CD4-positive, alpha-beta T cell treated with Interleukin-2 at 100 ng/mL for 4 hours (primary cell): ENCODE results near the gene EXD2.
"Not testable (repeated sequence)": the region's sequence is repeated elsewhere in the genome, so short reads cannot be mapped to it uniquely, and the experiment has no call there.

Source experiments
- DNase-seq: peaks from one replicate; pipeline ENCODE4 v3.0.0-alpha.2; 2020; ENCODE audit warnings: low spot score

The EXD2 gene

DNA sequence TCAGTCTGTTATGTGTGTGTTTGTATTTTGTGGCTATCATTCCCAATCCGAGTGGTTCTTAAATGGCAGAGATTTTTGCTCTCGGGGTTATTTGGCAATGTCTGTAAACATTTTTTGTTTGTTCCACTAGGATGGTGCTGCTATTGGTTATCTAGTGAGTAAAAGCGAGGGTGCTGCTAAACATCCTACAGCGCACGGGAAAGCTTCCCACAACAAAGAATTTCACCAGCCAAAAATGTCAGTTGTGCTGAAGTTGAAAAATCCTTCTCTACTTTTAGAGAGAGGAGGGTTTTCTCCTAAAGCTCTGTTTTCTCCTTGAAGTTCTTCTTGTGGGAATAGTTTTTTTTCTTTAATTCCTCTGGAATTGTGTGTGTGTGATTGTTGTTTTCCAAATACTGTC is 2.4 kb downstream of the EXD2 start:
- no peak for DNase-seq

DNA sequence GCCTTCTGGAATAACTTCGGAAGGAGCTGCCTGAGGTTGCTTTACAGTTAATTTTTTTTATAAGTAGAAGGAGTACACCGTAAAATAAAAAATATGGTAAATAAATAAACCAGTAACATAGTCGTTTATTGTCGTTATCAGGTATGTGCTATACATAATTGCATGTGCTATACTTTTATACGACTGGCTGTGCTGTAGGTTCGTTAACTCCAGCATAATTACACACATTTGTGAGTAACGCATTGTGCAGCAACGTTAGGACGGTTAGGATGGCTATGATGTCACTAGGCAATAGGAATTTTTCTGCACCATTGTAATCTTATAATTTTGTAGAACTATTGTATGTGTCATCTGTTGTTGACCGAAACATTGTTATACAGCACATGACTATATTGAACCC is 8.5 kb downstream of the EXD2 start:
- DNase-seq: no peak

DNA sequence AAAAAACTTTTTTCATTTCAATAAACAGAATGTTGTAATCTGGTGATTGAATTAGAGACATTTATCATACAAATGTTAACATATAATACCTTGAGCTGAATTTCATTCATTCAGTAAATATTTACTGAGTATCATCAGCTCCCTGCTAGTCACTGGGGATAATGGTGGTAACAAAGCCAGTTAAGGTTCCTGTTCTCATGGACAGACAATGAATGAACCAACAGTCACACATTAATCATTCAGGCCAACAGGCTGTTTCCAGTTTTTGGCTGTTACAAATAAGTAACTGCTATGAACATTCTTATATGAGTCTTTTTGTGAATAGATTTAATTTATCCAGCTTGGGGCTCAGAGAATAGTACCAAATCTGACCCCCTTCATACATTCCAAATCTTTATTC is 13.5 kb downstream of the EXD2 start:
- DNase-seq: no peak

DNA sequence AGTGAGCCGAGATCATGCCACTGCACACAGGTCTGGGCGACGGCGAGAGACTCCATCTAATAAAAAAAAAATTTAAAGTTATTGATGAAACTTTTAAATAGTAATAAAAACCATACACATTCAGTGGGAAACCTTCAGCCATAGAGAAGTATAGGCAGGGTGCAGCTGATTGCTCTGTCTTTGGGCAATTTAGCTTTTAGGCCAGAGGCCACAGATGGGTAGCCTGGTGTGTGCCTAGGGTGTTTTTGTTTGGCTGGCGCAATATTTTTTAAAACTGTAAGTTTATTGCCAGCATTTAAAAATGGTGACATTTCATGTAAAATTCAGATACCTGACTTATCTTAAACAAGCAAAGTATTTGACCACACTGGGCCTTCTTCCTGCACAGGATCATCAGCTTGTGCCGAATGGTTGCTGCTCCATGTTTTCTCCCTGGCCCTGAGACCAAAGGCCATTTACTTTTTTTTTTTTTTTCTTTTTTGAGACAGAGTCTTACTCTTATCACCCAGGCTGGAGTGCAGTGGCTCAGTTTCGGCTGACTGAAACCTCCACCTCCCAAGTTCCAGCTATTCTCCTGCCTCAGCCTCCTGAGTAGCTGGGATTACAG is 16.2 kb downstream of the EXD2 start:
- no peak for DNase-seq

DNA sequence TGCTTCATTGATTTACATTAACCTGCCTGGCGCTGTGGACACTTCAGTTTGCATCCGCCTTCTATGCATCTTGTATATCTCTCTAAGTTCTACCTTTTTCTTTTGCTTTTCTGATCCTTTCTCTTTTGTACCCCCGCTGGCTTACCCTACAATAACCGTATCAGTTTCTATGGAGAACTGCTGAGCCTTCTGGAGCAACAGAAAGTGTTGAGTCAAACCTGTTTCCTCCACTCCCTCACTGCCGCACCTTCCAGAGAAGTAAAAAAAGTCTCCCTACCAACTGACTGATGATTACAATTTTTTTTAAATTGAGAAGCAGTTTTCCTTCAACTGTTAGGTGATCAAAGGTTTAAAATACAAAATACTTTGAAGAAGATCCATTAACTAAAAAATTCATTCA is 17.4 kb downstream of the EXD2 start:
- no peak for DNase-seq

DNA sequence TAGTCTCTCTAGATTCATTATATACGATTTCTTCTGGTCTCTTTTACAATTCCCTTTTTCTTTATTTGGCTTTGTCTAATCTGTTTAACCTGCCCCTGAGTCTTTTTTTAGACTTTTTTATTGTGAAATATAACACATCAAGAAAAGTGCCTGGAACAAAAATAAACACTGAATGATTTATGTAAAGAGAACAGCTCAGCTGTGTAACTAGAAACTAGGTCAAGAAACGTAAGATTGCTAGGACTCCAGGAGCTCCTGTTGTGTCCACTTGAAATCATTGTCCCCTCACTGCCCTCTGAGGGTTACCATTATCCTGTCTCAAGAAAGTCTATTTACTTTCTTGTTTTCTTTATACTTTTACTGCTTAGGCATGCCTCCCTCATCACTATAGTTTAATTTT is 23.1 kb downstream of the EXD2 start:
- DNase-seq: no peak

DNA sequence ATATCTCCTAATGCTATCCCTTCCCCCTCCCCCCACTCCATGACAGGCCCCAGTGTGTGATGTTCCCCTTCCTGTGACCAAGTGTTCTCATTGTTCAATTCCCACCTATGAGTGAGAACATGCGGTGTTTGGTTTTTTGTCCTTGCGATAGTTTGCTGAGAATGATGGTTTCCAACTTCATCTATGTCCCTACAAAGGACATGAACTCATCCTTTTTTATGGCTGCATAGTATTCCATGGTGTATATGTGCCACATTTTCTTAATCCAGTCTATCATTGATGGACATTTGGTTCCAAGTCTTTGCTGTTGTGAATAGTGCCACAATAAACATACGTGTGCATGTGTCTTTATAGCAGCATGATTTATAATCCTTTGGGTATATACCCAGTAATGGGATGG is 26.4 kb downstream of the EXD2 start:
- DNase-seq: not testable (repeated sequence)

DNA sequence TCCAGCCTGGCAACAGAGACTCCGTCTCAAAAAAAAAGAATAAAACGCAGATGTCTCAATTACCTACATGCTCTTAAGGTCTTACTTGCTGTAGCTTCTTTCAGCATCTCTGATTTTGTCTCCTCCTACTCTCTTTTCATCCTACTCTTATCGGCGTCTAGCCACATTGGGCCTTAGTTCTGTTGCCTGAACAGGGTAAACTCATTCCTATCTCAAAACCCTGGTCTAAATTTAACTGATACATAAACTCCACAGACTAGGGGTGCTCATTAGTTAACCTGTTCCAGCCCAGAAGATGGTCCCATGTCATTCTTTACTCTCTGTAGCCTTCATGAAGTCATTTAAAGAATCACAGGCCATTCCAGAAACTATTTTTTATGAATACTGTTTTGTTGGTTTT is 33.6 kb downstream of the EXD2 start:
- DNase-seq: no peak

DNA sequence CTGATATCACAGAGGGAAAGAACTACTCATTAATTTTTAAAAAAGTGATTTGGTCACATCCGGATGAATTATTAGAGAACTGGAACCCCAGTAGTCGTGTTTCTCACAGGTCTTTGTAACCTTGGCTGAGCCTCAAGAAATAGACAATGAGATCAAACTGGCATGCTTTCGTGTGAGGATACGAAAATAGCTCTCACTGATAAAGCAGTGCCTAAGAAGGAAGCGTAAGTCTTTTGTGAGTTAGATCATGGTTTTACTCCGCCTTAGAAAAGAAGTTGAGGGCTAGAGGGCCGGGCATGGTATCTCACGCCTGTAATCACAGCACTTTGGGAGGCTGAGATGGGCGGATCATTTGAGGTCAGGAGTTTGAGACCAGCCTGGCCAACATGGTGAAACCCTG is 34.9 kb downstream of the EXD2 start:
- no peak for DNase-seq

DNA sequence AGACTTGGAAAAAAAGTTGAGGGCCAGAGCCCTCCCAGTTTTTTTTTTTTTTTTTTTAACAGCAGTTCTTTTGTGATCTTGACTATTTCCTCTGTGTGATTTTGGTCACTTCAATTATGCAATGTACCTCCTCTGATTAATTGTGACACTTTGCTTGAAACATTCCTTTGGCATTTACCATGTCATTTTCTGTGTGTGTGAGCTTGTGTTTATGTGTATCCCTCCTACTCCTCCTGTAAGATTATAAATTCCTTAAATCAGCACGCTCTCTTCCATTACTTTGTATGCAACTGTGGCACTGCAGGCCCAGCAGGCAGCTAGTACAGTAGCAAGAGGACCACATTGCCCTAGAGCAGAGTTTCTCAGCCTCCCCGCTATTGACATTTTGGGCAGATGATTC is 35.4 kb downstream of the EXD2 start:
- no peak for DNase-seq

DNA sequence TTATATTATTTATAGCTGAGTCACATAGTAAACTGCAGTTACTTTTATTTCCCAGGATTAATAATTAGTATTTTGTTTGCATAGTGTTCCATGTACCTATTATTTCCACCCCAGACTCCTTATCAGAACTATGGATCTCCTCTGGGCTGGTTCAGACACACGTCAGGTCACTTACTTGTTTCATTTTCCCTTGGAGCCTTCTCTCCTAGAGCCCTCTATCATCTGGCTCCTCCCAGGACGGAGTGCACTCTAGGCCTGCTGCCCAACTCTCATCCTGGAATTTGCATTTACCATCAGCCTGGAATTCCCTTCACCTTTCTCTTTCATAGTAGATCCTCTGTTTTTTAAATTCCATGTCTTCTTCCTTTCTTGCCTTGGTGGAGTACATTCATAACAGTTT is 40.2 kb downstream of the EXD2 start:
- no peak for DNase-seq

DNA sequence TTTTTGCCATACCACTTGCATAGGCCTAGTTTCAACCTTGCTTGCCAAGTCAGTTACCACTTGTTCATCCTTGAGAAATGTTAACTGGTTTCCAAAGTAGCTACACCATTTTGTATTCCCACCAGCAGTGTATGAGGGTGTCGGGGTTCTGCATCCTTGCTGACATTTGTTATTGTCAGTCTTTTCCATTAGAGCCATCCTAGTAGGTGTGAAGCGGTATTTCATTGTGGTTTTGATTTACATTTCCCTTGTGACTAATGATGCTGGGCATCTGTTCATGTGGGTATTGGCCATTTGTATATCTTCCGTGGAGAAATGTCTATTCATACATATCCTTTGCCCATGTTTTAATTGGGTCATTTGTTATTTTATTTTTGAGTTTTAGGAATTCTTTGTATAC is 41.1 kb downstream of the EXD2 start:
- no peak for DNase-seq

DNA sequence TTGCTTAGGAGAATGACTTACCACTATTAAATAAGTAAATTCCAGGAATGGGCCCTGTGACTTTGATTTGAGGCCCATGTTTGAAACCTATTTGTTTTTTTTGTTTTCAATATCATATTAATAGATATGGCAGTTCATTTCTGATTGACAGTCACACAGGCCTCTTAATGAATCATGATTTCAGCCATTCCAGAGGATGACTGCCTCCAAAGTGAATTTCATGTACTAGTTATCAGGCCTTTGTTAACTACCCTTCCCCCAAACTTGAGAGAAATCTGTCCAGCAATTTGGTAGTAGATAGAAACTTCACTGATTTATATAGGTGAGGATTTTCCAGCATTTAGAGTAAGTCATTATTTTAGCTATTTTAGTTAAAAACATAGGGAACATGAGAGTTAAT is 42.8 kb downstream of the EXD2 start:
- no peak for DNase-seq

DNA sequence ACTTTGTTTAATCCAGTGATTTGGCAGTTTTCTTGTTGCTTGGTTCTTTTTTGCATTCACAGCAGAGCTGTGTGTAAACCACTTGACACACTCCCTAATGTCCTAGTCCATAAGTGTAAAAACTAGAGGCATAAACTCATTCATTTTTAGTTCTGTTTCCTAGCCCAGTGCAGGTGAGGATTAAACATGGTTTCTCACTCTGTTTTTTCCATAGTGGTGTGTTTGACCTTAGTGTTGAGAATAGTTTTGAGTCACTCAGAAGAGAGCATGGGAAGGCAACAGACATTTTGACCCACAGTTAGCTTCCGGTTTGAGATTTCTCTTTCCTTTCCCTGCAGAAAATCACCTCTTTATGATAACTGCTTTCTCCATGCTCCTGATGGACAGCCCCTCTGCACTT is 44.4 kb downstream of the EXD2 start:
- DNase-seq: no peak

DNA sequence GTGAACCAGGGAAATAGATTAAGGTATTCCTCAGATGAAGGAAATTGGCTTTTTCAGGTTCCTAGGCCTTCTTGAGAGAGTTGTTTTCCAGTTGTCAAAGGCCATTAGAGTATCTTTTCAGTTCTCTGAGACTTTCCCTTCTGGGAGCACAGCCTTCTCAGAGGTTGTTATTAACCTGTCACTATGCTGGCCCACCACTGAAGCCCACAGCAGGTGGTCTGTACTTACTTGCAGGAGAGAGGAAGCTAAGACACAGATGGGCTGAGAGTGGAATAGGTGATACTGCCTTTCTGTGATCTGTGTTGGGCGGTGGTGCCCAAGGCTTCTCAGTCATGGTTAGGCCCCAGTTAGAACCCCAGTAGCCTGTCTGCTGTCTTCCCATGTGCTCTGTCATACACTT is 45.8 kb downstream of the EXD2 start:
- DNase-seq: no peak

DNA sequence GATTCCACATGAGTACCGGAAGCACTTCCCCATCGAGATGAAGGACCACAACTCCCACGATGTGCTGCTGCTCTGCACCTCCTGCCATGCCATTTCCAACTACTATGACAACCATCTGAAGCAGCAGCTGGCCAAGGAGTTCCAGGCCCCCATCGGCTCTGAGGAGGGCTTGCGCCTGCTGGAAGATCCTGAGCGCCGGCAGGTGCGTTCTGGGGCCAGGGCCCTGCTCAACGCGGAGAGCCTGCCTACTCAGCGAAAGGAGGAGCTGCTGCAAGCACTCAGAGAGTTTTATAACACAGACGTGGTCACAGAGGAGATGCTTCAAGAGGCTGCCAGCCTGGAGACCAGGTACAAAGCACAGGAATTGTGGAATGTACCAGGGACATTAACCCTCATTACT is 46.3 kb downstream of the EXD2 start:
- no peak for DNase-seq

DNA sequence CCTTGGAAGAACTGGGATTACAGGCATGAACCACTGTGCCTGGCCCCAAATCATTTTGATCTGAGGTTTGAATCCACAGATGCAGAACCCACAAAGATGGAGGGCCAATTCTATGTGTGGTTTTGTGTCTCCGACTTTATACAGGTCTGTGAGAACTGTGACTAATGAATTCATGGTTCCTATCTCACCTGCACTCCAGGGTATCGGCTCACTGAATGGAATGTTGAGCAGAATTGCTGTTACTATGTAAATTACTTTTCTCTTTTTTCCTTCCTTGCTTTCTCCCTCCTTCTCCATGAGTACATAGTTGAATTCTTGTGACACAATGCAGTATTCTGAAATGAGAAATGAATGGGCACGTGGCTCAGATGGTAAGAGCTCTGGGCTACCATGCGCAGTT is 47.6 kb downstream of the EXD2 start:
- no peak for DNase-seq

DNA sequence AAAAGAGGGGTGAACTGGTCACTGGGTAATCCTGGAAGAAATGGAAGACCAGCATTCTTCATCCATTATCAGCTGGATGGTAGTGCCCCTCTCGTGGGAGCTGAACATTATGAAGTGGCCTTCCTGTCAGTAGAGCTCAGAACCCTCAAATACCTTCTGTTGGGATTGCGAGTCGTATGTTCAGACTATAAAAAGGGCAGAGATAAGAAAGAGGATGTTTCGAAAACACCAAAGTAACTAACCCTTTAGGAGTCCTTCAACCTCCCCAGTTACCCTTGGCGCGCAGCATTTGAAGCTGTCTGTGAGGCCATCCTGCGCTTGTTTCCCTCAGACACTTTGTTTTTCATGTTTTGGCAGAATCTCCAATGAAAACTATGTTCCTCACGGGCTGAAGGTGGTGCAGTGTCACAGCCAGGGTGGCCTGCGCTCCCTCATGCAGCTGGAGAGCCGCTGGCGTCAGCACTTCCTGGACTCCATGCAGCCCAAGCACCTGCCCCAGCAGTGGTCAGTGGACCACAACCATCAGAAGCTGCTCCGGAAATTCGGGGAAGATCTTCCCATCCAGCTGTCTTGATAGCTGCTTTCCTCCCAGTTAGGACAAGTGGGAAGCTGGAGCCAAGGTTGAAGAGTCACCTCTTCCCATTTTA is 49.4 kb downstream of the EXD2 start:
- DNase-seq: no peak

DNA sequence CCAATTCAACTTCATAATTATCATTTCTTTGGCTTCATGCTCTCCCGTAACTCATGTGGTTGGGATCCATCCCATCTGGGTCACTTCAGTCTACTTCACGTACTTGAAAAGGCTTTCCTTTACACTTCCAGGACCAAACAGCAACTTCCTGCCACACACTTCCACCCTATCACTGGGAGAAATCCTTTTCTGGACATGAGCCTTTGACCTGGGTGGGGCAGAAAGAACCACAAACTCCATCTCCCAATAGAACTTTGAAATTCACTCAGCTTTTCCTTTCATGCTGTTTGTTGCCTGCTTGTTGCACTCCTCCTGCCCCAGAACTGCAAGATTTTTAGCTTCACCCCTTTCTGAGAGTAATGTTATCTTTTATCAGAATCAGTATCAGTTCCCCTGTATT is 50.3 kb downstream of the EXD2 start:
- DNase-seq: no peak

DNA sequence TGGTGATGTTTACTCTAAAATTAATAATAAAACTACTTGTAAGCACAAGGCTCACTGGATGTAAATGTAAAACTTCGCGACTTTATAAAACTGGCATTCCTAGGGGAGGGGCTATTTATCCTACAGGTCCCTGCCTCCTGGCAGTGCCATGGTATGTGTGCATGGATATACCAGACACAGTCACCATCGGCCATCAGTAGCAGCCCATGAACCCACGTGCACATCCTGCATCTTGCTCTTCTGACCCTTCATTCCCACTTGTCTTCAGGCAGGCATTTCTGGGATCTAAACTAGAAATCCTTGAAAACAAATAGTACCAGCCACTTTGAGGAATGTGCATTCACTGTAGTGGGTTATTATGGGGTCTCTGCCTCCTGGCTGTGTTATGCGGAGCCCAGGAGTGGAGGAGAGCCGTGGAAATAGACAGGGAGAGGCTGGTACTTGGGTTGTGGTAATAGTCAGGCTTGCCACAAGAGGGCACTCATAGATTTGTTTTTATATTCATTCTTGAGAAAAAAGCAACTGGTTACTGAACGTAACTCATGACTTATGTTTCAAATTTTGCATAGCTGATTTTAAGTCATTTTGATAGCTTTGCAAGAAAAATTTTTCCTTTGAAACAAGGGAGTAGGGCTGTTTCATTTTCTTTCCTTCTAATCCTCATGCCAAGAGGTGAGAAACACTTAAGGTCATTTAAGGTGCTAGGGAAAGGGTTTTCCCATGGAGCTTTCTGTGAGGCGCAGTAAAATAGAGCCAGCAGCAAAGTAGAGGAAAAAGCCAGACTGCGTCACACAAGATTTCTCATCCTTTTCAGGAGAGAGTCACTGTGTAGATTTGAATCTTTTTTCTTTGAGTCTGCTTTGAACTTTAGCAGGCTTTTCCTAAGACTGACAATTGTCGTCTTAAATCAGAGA is 51.3 kb downstream of the EXD2 start:
- peak; percentile 63 for DNase-seq

DNA sequence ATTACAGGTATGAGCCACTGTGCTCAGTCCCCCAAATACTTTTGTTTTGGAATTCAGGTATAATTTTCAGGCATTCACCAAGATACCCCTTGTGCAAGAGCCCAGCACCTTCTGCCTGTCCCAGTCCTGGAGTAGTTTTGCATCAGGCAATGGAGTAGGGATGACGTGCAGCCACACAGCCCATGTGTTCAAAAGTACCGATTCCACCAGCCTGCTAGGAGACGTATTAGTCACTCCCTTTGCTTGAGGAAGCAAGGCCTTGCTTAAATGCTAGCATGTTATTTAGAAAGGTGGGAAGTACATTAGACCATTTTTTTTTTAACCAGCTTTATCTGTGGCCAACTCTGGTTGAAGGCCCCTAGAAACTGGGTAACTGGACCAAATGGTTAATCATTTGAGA is 53.6 kb downstream of the EXD2 start:
- DNase-seq: no peak

DNA sequence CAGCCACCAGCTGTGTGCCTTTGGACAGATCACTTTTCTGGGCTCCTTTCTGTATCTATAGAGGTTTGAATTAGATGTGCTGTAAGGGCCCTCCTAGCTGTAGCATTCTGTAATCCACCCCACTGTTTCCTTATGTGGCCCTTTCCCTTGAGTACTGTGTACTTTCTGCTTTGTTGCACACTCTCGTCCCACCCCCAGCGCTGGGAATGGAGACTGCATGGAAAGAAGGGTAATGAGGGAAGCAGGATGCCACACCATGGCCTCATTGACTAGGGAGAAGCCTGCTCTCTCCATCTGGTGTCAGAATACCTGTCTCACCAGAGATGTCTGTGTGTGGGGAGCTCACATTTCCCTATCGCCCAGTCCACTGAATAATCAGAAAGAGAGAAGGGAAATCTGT is 55.0 kb downstream of the EXD2 start:
- DNase-seq: no peak

DNA sequence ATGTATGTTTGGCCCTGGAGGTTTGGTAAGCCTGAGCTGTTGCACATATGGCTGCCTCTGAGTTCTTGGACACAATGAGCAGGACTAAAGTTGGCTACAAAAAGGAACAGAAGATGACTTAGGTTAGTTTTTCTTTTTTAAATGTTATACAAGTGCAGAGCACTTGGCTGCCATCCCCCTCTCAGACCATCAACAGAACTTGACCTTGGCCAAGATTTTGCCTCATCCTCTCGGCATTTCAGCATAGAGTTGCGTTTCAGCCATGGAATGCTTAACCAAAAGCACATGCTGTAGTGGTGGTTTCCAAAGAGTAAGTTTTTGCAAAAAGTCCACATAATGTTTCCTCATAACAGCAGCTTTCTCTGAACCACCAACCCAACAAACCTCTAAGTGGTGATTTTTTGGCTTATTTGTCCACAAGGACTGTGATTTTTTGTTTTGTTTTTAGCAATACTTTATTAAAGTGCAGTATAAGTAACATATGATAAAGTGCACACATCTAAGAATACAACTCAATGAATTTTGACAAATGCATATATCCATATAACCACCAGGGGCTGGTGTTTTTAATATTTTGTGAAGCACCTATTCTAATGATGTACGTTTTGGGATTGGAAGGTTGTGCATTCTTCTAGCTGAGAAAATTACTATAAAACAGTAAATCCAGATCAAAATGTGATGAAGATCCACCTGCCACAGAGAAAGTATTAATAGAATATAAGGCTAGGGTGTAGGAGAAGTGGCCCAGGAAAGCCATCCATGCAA is 56.6 kb downstream of the EXD2 start:
- DNase-seq: no peak
